Measurements from ENCODE around the gene NUDT8. TPM values are rescaled to one million over a fixed set of nuclear protein-coding genes. Genes with fewer than 3 reads are reported as not detected.

The NUDT8 gene
- total and polyA plus RNA-seq, 12 donors, result 1.9 to 40.6 (median 7.6) TPM

GRCh38 chr11:67586568-67587250, 43.0 kb downstream of the NUDT8 start:
- 89 to 96% (median 94%) methylated on average over 5 of the region's 5 CpGs for WGBS, 4 donors
- Histone ChIP-seq H3K27me3 (no peaks in the 10 kb centered on the region), H3K27ac (no peak overlapping the region), H3K36me3 (replicated peaks in 1 of 2) (peaks cover 0 to 8% of the 10 kb centered on the region in 2 donors), H3K4me1 (replicated peaks in 1 of 2) (peaks cover 4 to 10% of the 10 kb centered on the region in 2 donors), H3K4me3 (no peak overlapping the region), H3K9me3 (replicated peaks in 1 of 3) (no peaks in the 10 kb centered on the region)
- DNase-seq, result no peak
- TF ChIP-seq, protein P1, sequence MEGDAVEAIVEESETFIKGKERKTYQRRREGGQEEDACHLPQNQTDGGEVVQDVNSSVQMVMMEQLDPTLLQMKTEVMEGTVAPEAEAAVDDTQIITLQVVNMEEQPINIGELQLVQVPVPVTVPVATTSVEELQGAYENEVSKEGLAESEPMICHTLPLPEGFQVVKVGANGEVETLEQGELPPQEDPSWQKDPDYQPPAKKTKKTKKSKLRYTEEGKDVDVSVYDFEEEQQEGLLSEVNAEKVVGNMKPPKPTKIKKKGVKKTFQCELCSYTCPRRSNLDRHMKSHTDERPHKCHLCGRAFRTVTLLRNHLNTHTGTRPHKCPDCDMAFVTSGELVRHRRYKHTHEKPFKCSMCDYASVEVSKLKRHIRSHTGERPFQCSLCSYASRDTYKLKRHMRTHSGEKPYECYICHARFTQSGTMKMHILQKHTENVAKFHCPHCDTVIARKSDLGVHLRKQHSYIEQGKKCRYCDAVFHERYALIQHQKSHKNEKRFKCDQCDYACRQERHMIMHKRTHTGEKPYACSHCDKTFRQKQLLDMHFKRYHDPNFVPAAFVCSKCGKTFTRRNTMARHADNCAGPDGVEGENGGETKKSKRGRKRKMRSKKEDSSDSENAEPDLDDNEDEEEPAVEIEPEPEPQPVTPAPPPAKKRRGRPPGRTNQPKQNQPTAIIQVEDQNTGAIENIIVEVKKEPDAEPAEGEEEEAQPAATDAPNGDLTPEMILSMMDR (IDR thresholded peaks at IDR 0.05), result no peak
- TF ChIP-seq POLR2A (IDR thresholded peaks at IDR 0.05), result no peak
- intact Hi-C loops (cut with DNase I), result no loop called here

- DNase-seq, result no peak
- Histone ChIP-seq H3K4me1 (replicated peaks in 1 of 2) (peaks cover 4 to 10% of the 10 kb centered on the region in 2 donors), H3K36me3 (replicated peaks in 1 of 2) (peaks cover 0 to 8% of the 10 kb centered on the region in 2 donors), H3K9me3 (replicated peaks in 1 of 3) (no peaks in the 10 kb centered on the region), H3K27me3 (no peaks in the 10 kb centered on the region), H3K4me3 (no peak overlapping the region), H3K27ac (no peak overlapping the region)
- no peak for TF ChIP-seq POLR2A (IDR thresholded peaks at IDR 0.05)
- TF ChIP-seq, protein P1 (IDR thresholded peaks at IDR 0.05), result no peak
- WGBS, 4 donors, result 79 to 99% (median 95%) methylated on average over 4 of the region's 4 CpGs
- intact Hi-C loops (cut with DNase I), result no loop called here
Observed at GRCh38 chr11:67585911-67586310, 43.8 kb downstream of the NUDT8 start.

DNA sequence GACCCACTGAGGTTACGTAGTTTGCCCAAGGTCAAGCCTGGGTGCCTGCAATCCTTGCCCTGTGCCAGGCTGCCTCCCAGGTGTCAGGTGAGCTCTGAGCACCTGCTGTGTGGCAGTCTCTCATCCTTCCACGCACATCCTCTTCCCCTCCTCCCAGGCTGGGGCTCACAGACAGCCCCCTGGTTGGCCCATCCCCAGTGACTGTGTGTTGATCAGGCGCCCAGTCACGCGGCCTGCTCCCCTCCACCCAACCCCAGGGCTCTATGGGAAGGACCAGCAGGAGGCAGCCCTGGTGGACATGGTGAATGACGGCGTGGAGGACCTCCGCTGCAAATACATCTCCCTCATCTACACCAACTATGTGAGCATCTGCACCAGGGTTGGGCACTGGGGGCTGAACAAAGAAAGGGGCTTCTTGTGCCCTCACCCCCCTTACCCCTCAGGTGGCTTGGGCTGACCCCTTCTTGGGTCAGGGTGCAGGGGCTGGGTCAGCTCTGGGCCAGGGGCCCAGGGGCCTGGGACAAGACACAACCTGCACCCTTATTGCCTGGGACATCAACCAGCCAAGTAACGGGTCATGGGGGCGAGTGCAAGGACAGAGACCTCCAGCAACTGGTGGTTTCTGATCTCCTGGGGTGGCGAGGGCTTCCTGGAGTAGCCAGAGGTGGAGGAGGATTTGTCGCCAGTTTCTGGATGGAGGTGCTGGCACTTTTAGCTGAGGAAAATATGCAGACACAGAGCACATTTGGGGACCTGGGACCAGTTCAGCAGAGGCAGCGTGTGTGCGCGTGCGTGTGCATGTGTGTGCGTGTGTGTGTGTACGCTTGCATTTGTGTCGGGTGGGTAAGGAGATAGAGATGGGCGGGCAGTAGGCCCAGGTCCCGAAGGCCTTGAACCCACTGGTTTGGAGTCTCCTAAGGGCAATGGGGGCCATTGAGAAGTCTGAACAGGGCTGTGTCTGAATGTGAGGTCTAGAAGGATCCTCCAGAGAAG, 44.6 kb downstream of the NUDT8 start:
- 91 to 97% (median 91%) methylated on average over 14 to 21 of the region's 21 CpGs for WGBS, 4 donors
- TF ChIP-seq, protein P1 (IDR thresholded peaks at IDR 0.05), result no peak
- intact Hi-C loops (cut with DNase I), result no loop called here
- Histone ChIP-seq H3K4me3 (peak overlapping the region in 1 of 4 donors; percentile 80), H3K36me3 (replicated peaks in 1 of 2) (peaks cover 0 to 8% of the 10 kb centered on the region in 2 donors), H3K27ac (peak overlapping the region in 4 of 5 donors; percentile 94 to 96 (median 95)), H3K27me3 (no peaks in the 10 kb centered on the region), H3K4me1 (replicated peaks in 1 of 2) (peaks cover 4 to 10% of the 10 kb centered on the region in 2 donors), H3K9me3 (replicated peaks in 1 of 3) (no peaks in the 10 kb centered on the region)
- peak in 2 of 7 donors; percentile 19 to 20 for DNase-seq

Measured in adrenal gland (tissue), 12 donors.